ENCODE data around the gene IFT122.

Gene IFT122

DNA sequence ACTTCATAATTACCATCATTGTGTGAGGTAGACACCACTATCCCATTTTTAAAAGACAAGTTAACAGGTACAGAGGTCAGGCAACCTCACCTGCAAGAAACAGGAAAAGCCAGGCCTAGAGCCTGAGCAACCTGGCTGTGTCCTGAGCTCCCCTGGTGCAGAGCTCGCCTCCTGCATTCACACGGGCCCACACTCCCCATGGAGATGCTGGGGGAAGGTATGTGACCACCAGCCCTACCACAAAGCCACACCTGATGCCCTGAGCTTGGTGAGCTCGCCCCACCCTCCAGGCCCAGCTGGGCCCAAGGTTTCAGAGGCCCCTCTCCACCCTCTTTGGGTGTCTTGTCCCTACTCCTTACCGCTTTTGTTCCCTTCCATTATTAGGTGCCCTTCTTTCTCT, 10.4 kb upstream of the IFT122 start:
- H3K4me3 ChIP-seq (ENCODE audit: low read depth, low read length) = no peak overlapping the region
- no peak for DNase-seq (ENCODE audit: low read depth)

DNA sequence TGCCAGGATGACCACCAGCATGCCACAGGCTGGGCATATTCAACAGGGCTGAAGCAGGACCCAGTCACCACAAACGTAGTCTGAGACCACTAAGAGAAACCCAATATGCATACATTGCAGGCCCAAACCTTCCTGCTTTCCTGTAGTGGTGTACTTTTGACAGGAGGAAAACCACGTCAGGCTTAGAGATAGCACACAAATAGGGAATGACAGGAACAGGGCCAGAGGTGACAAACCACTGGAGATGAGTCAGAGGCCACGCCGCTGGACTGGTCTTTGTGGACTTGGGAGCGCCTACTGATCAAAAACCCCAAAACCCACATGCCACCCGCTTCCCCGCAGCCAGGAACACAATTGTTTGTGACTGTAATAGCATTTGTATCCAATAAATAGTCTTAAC, 8.0 kb upstream of the IFT122 start:
- no peak for DNase-seq (ENCODE audit: low read depth)
- no peak overlapping the region for H3K4me3 ChIP-seq (ENCODE audit: low read depth, low read length)
- TF ChIP-seq, protein P1, sequence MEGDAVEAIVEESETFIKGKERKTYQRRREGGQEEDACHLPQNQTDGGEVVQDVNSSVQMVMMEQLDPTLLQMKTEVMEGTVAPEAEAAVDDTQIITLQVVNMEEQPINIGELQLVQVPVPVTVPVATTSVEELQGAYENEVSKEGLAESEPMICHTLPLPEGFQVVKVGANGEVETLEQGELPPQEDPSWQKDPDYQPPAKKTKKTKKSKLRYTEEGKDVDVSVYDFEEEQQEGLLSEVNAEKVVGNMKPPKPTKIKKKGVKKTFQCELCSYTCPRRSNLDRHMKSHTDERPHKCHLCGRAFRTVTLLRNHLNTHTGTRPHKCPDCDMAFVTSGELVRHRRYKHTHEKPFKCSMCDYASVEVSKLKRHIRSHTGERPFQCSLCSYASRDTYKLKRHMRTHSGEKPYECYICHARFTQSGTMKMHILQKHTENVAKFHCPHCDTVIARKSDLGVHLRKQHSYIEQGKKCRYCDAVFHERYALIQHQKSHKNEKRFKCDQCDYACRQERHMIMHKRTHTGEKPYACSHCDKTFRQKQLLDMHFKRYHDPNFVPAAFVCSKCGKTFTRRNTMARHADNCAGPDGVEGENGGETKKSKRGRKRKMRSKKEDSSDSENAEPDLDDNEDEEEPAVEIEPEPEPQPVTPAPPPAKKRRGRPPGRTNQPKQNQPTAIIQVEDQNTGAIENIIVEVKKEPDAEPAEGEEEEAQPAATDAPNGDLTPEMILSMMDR (IDR thresholded peaks at IDR 0.05; ENCODE audit: insufficient read depth, low read depth, low read length, missing control alignments) = no peak

More for the DNA sequence above, 10.4 kb upstream of the IFT122 start:
- TF ChIP-seq, protein P1 (IDR thresholded peaks at IDR 0.05; ENCODE audit: insufficient read depth, low read depth, low read length, missing control alignments) = no peak

DNA sequence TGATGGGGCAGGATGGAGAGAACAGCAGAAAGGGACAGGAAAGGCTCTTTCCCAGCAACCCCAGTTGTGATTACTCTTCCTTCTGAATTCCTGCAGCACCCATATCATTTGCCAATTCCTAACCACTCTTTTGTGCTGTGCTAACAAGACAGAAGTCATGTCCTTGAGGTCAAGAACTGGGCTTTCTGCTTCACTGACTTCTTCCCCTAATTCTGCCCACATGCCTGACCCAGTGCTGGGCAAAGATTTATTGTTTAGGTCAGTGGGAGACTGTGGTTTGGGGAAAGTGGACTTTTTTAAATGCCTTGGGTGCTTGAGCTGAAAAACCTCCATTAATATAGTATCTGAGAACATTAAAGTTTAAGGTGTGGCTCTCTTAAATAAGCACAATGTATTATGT, 7.4 kb upstream of the IFT122 start:
- TF ChIP-seq, protein P1 (IDR thresholded peaks at IDR 0.05; ENCODE audit: insufficient read depth, low read depth, low read length, missing control alignments) = no peak
- no peak for DNase-seq (ENCODE audit: low read depth)
- H3K4me3 ChIP-seq (ENCODE audit: low read depth, low read length) = no peak overlapping the region

DNA sequence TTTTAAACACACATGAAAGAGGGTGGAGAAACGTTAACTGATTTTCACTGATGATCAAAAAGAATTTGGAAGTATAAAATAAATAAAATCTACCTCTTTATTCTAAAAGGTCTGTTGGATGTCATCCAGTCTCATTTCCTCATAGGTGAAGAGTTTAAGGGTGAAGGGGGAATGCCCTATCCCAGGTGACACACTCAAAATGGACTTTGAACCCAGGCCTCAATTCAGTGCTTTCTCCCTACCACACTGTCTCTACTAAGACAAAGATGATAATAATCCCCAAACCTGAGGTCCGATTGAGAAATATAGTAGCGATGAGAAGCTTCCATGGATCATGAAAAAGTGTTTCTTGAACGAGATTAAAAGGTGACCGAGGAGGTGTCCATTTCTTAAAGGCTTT, 6.5 kb upstream of the IFT122 start:
- TF ChIP-seq, protein P1 (IDR thresholded peaks at IDR 0.05; ENCODE audit: insufficient read depth, low read depth, low read length, missing control alignments) = no peak
- DNase-seq (ENCODE audit: low read depth) = no peak
- no peak overlapping the region for H3K4me3 ChIP-seq (ENCODE audit: low read depth, low read length)

DNA sequence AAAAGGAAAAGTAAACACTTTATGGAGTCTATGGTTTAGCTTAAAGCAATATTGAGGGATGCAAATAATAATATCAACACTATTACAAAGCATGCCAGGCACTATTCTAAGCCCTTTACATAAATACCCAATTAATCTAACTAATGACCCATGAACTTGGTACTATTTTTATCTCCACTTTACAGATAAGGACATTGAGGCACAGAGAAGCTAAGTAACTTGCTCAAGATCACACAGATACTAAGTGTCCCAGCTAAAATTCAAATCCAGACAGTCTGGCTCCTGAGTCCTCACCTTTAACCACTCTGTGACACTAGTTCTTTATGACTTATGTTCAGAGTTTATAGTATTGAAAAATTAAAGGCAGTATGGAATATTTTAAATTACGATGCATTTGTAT, 5.9 kb upstream of the IFT122 start:
- no peak overlapping the region; the same call in 1 of the 2 replicates for H3K4me3 ChIP-seq (ENCODE audit: low read depth, low read length)
- no peak for DNase-seq (ENCODE audit: low read depth)
- TF ChIP-seq, protein P1 (IDR thresholded peaks at IDR 0.05; ENCODE audit: insufficient read depth, low read depth, low read length, missing control alignments) = no peak

DNA sequence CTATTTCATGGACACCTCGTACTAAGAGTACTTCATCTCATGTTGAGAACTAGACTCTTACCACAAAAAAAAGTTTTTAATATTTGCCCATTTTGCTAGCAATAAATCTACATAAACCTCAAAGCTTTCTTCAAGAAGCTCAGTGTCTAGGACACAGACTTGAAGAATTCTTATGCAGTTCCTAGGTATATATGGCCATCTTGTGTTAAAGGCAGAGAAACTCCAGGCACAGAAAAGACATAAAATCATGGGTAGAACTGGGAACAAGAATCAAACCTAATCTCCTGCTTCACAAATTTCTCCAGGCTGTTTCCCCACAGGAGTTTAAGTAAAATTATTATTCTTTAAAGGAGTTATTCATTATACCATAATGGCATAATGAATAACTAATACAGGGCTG, 4.7 kb upstream of the IFT122 start:
- TF ChIP-seq, protein P1 (IDR thresholded peaks at IDR 0.05; ENCODE audit: insufficient read depth, low read depth, low read length, missing control alignments) = no peak
- peak overlapping the region; percentile 50 for H3K4me3 ChIP-seq (ENCODE audit: low read depth, low read length)
- DNase-seq (ENCODE audit: low read depth) = no peak

DNA sequence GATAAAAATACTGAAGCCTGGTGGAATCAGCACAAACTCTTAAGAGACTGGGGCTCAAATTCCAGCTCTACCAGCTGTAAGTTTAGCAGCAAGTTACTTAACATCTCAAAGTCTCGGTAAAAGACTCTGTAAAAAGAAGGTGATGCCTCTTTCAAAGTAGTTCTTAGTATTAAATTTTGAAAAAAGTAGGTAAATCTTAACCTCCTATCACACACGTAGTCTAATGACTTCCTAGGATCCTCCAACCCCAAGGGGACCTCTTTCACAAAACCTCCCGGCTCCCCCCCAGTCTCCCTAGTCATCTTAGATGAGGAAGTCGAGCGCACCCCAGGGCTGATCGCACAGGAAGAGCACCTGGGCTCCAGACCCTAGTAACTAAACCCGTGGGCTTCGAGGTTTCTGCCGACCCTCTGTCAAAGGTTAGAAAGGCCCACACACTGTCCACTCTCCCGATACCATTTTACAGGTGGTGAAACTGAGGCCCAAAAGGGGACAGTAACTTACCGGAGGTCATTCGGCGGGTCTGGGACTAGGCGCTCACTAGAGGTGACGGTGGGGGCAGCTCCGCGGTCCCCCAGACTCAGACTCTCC, 703 bp upstream of the IFT122 start:
- TF ChIP-seq, protein P1 (IDR thresholded peaks at IDR 0.05; ENCODE audit: insufficient read depth, low read depth, low read length, missing control alignments) = no peak
- peak; percentile 71 for DNase-seq (ENCODE audit: low read depth)
- H3K4me3 ChIP-seq (ENCODE audit: low read depth, low read length) = peak overlapping the region; percentile 96
